Measurements from ENCODE around the gene LRP1B. TPM values are rescaled to one million over a fixed set of nuclear protein-coding genes. Genes with fewer than 3 reads are reported as not detected.

Gene LRP1B
- total and polyA plus RNA-seq, 7 experiments from 2014 or later = 0.10 TPM; not detected in 6

- H3K27me3 ChIP-seq (ENCODE audit: control insufficient read depth in 2 of 2, insufficient read depth in 2 of 2, low read length in 2 of 2) = no peaks in the 10 kb centered on the region
- H3K4me1 ChIP-seq (ENCODE audit: control insufficient read depth in 2 of 2, insufficient read depth in 2 of 2, low read length in 2 of 2) = no peaks in the 10 kb centered on the region
- H3K9me3 ChIP-seq (ENCODE audit: control insufficient read depth in 2 of 3, low read length in 3 of 3) = no peaks in the 10 kb centered on the region
- H3K27ac ChIP-seq (ENCODE audit: low read depth, low read length) = no peak overlapping the region
- ATAC-seq = no peak
- no peak overlapping the region for H3K4me3 ChIP-seq (ENCODE audit: low read length)
- Mint-ChIP-seq H3K4me1 (no peaks in the 10 kb centered on the region), H3K27me3 (no peaks in the 10 kb centered on the region), H3K36me3 (no peaks in the 10 kb centered on the region), H3K4me3 (no peak overlapping the region), H3K27ac (no peak overlapping the region), H3K9me3 (peaks cover 0 to 15% (median 3%) of the 10 kb centered on the region in 11 donors)
- no peaks in the 10 kb centered on the region for H3K36me3 ChIP-seq (ENCODE audit: control insufficient read depth in 2 of 3, insufficient read depth in 3 of 3, low read length in 3 of 3)
- intact Hi-C loops (cut with micrococcal nuclease) = no loop called here
- no peak for DNase-seq
- CTCF ChIA-PET = no interaction called here
- POLR2A ChIA-PET = no interaction called here
These were observed 1369.0 kb downstream of the LRP1B start for GRCh38 chr2:140761807-140762206.

DNA sequence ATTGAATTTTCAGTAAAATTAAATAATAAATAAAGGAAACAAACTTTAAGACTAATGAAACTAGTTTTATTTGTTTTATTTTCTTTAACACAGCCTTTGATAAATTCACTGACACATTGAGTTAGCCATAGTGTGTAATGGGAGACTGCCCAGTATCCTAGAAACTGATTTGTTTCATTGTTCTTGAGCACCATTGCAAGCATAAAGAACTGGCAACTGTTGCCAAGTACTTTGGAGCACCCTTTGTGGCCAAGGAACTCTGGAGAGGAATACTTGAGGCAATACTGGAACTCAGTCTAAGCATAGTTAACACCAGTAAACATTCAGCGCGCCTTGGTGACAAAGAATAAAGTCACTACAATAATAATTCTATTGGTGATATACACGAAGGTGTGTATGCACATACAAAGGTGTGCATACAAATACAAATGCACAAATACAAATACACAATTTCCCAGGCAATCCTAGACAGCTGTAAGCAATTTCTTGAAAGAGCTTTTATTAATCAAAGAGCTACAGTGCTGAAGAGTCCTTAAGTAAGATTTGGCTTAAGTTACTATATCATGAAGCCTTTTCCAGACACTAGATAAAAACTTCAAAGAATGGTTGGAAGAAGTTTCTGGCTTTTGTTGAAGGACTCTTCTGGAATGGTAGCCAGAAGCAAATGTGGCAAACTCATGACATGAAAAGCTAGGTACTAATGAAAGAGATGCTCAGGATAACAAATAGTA is 1371.2 kb downstream of the LRP1B start:
- H3K27me3 ChIP-seq (ENCODE audit: control insufficient read depth in 2 of 2, insufficient read depth in 2 of 2, low read length in 2 of 2) = no peaks in the 10 kb centered on the region
- H3K9me3 ChIP-seq (ENCODE audit: control insufficient read depth in 2 of 3, low read length in 3 of 3) = no peaks in the 10 kb centered on the region
- peaks cover 0 to 15% (median 2%) of the 10 kb centered on the region in 11 donors for H3K9me3 Mint-ChIP-seq
- no peak overlapping the region for H3K27ac Mint-ChIP-seq
- no peaks in the 10 kb centered on the region for H3K4me1 Mint-ChIP-seq
- H3K27me3 Mint-ChIP-seq = no peaks in the 10 kb centered on the region
- CTCF ChIA-PET = no interaction called here
- no peak overlapping the region for H3K4me3 Mint-ChIP-seq
- H3K27ac ChIP-seq (ENCODE audit: low read depth, low read length) = no peak overlapping the region
- H3K4me3 ChIP-seq (ENCODE audit: low read length) = no peak overlapping the region
- no peaks in the 10 kb centered on the region for H3K4me1 ChIP-seq (ENCODE audit: control insufficient read depth in 2 of 2, insufficient read depth in 2 of 2, low read length in 2 of 2)
- H3K36me3 Mint-ChIP-seq = no peaks in the 10 kb centered on the region
- intact Hi-C loops (cut with micrococcal nuclease) = loop anchor here in 1 of 2 donors (10.0 kb wide), 1 partner anchor 545 kb away; no protein-coding TSS in a partner anchor
- ATAC-seq (no peak), DNase-seq (no peak)
- no peaks in the 10 kb centered on the region for H3K36me3 ChIP-seq (ENCODE audit: control insufficient read depth in 2 of 3, insufficient read depth in 3 of 3, low read length in 3 of 3)
- POLR2A ChIA-PET = no interaction called here

DNA sequence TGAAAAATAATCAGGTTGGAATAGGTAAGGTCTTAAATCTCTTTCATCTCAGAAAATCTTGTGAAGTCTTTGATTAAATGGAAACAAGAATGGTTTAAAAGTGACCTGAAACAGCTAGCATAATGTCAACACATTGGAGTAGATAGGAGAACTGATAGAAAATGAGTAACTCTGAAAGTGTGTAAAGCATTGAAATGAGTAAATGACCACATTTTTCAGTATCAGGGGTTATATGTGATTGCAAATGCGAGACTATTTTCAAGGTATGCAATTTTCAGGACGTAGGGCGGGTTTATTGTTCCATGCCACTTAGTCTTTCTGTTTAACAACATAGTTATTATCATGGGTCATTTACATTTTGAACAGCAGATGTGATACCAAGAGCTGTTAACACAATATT is 1383.2 kb downstream of the LRP1B start:
- Mint-ChIP-seq H3K27me3 (no peaks in the 10 kb centered on the region), H3K27ac (no peak overlapping the region), H3K36me3 (no peaks in the 10 kb centered on the region), H3K9me3 (peaks cover 0 to 10% (median 0%) of the 10 kb centered on the region in 11 donors), H3K4me1 (no peaks in the 10 kb centered on the region), H3K4me3 (no peak overlapping the region)
- no peak overlapping the region for H3K27ac ChIP-seq (ENCODE audit: low read depth, low read length)
- POLR2A ChIA-PET = no interaction called here
- no peak overlapping the region for H3K4me3 ChIP-seq (ENCODE audit: low read length)
- H3K36me3 ChIP-seq (ENCODE audit: control insufficient read depth in 2 of 3, insufficient read depth in 3 of 3, low read length in 3 of 3) = no peaks in the 10 kb centered on the region
- no peaks in the 10 kb centered on the region for H3K27me3 ChIP-seq (ENCODE audit: control insufficient read depth in 2 of 2, insufficient read depth in 2 of 2, low read length in 2 of 2)
- H3K9me3 ChIP-seq (ENCODE audit: control insufficient read depth in 2 of 3, low read length in 3 of 3) = no peaks in the 10 kb centered on the region
- CTCF ChIA-PET = no interaction called here
- no peak for ATAC-seq
- intact Hi-C loops (cut with micrococcal nuclease) = no loop called here
- no peak for DNase-seq
- no peaks in the 10 kb centered on the region for H3K4me1 ChIP-seq (ENCODE audit: control insufficient read depth in 2 of 2, insufficient read depth in 2 of 2, low read length in 2 of 2)

- no peaks in the 10 kb centered on the region for H3K4me1 Mint-ChIP-seq
- H3K27ac Mint-ChIP-seq = no peak overlapping the region
- intact Hi-C loops (cut with micrococcal nuclease) = no loop called here
- Histone ChIP-seq H3K9me3 (ENCODE audit: control insufficient read depth in 2 of 3, low read length in 3 of 3) (no peaks in the 10 kb centered on the region), H3K4me3 (ENCODE audit: low read length) (no peak overlapping the region), H3K36me3 (ENCODE audit: control insufficient read depth in 2 of 3, insufficient read depth in 3 of 3, low read length in 3 of 3) (no peaks in the 10 kb centered on the region), H3K27me3 (ENCODE audit: control insufficient read depth in 2 of 2, insufficient read depth in 2 of 2, low read length in 2 of 2) (no peaks in the 10 kb centered on the region), H3K27ac (ENCODE audit: low read depth, low read length) (no peak overlapping the region), H3K4me1 (ENCODE audit: control insufficient read depth in 2 of 2, insufficient read depth in 2 of 2, low read length in 2 of 2) (no peaks in the 10 kb centered on the region)
- ChIA-PET CTCF (no interaction called here), POLR2A (no interaction called here)
- ATAC-seq (no peak), DNase-seq (no peak)
- peaks cover 0 to 10% (median 0%) of the 10 kb centered on the region in 11 donors for H3K9me3 Mint-ChIP-seq
- no peaks in the 10 kb centered on the region for H3K36me3 Mint-ChIP-seq
- no peaks in the 10 kb centered on the region for H3K27me3 Mint-ChIP-seq
- H3K4me3 Mint-ChIP-seq = no peak overlapping the region
These were observed 1383.7 kb downstream of the LRP1B start for GRCh38 chr2:140747090-140747489.

DNA sequence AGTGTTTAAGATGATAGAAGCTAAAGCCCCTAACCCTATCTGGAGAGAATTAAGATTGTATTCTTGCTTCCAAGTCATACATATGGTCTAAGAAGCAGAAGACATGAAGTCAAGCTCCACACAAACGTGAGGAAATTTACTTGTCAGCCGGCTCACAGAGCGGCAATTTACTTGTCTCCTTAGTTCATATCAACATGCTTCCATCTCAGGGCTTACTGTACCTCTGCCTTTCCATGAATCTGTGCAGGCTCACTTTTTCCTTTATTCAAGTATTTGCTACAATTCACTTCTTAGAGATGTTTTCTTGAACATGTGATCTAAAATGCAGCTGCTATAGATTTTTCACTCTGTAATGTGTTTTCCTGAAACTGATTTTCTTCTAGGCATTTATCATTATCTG is 1386.4 kb downstream of the LRP1B start:
- Histone ChIP-seq H3K4me3 (ENCODE audit: low read length) (no peak overlapping the region), H3K27ac (ENCODE audit: low read depth, low read length) (no peak overlapping the region), H3K4me1 (ENCODE audit: control insufficient read depth in 2 of 2, insufficient read depth in 2 of 2, low read length in 2 of 2) (no peaks in the 10 kb centered on the region), H3K27me3 (ENCODE audit: control insufficient read depth in 2 of 2, insufficient read depth in 2 of 2, low read length in 2 of 2) (no peaks in the 10 kb centered on the region), H3K36me3 (ENCODE audit: control insufficient read depth in 2 of 3, insufficient read depth in 3 of 3, low read length in 3 of 3) (no peaks in the 10 kb centered on the region), H3K9me3 (ENCODE audit: control insufficient read depth in 2 of 3, low read length in 3 of 3) (no peaks in the 10 kb centered on the region)
- Mint-ChIP-seq H3K4me3 (no peak overlapping the region), H3K9me3 (peaks cover 0 to 10% (median 2%) of the 10 kb centered on the region in 11 donors), H3K27ac (no peak overlapping the region), H3K4me1 (no peaks in the 10 kb centered on the region), H3K27me3 (no peaks in the 10 kb centered on the region), H3K36me3 (no peaks in the 10 kb centered on the region)
- ChIA-PET CTCF (no interaction called here), POLR2A (no interaction called here)
- ATAC-seq (no peak), DNase-seq (no peak)
- intact Hi-C loops (cut with micrococcal nuclease) = no loop called here

DNA sequence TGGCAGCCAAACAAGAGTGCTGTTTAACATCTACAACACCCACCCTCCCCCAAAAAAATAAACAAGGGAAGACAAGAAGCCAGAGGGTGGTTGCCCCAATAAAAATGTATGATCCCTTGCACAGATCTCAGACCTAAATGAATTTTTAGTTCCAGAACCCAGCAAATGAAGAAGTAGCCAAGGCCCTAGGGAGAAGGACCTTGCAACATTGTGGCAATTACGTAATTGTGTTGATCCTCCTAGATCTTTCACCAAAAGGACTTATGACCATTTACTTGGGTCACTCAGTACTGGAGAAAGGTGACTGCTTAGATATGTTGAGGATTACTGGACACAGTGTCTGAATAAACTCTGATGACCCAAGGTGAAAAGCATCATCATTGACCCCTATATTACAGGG is 1393.8 kb downstream of the LRP1B start:
- intact Hi-C loops (cut with micrococcal nuclease) = no loop called here
- H3K27ac ChIP-seq (ENCODE audit: low read depth, low read length) = no peak overlapping the region

DNA sequence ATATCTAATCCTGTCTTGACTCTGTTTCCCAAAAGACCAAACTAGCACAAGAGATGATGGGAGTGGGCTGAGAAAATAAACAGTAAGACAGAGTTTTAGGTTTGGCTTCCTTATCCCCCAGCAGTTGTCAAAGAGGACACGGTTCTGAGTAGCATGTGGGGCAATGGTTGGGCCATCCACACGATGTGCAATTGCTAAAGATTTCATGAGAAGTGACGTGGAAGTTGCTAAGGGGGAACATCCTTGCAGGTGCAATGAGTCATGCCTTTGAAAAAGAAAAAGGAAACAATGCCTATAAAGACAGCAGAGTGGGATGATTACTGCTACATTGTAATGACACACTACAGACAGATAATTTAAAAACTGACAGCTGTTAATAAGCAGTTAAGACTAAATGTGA is 1395.8 kb downstream of the LRP1B start:
- Mint-ChIP-seq H3K9me3 (peaks cover 5 to 13% (median 9%) of the 10 kb centered on the region in 11 donors), H3K4me1 (no peaks in the 10 kb centered on the region), H3K36me3 (no peaks in the 10 kb centered on the region), H3K27ac (no peak overlapping the region), H3K27me3 (no peaks in the 10 kb centered on the region), H3K4me3 (no peak overlapping the region)
- Histone ChIP-seq H3K27ac (ENCODE audit: low read depth, low read length) (no peak overlapping the region), H3K4me3 (ENCODE audit: low read length) (no peak overlapping the region), H3K36me3 (ENCODE audit: control insufficient read depth in 2 of 3, insufficient read depth in 3 of 3, low read length in 3 of 3) (no peaks in the 10 kb centered on the region), H3K4me1 (ENCODE audit: control insufficient read depth in 2 of 2, insufficient read depth in 2 of 2, low read length in 2 of 2) (no peaks in the 10 kb centered on the region), H3K27me3 (ENCODE audit: control insufficient read depth in 2 of 2, insufficient read depth in 2 of 2, low read length in 2 of 2) (no peaks in the 10 kb centered on the region), H3K9me3 (ENCODE audit: control insufficient read depth in 2 of 3, low read length in 3 of 3) (peaks cover 0 to 6% (median 0%) of the 10 kb centered on the region in 3 experiments)
- ATAC-seq (no peak), DNase-seq (no peak)
- POLR2A ChIA-PET = no interaction called here
- intact Hi-C loops (cut with micrococcal nuclease) = no loop called here
- CTCF ChIA-PET = no interaction called here

More for the DNA sequence above, 1393.8 kb downstream of the LRP1B start:
- no peak for ATAC-seq
- ChIA-PET POLR2A (no interaction called here), CTCF (no interaction called here)
- H3K36me3 Mint-ChIP-seq = no peaks in the 10 kb centered on the region
- H3K4me1 Mint-ChIP-seq = no peaks in the 10 kb centered on the region
- H3K9me3 Mint-ChIP-seq = peaks cover 2 to 15% (median 7%) of the 10 kb centered on the region in 11 donors
- H3K36me3 ChIP-seq (ENCODE audit: control insufficient read depth in 2 of 3, insufficient read depth in 3 of 3, low read length in 3 of 3) = no peaks in the 10 kb centered on the region
- no peak overlapping the region for H3K4me3 ChIP-seq (ENCODE audit: low read length)
- DNase-seq = no peak
- H3K27me3 Mint-ChIP-seq = no peaks in the 10 kb centered on the region
- H3K4me1 ChIP-seq (ENCODE audit: control insufficient read depth in 2 of 2, insufficient read depth in 2 of 2, low read length in 2 of 2) = no peaks in the 10 kb centered on the region
- peaks cover 0 to 6% (median 0%) of the 10 kb centered on the region in 3 experiments for H3K9me3 ChIP-seq (ENCODE audit: control insufficient read depth in 2 of 3, low read length in 3 of 3)
- no peak overlapping the region for H3K27ac Mint-ChIP-seq
- no peaks in the 10 kb centered on the region for H3K27me3 ChIP-seq (ENCODE audit: control insufficient read depth in 2 of 2, insufficient read depth in 2 of 2, low read length in 2 of 2)
- H3K4me3 Mint-ChIP-seq = no peak overlapping the region

Measured in naive thymus-derived CD4-positive, alpha-beta T cell (primary cell).